HFFc6 (cell line): ENCODE data around the gene ARHGEF7. TPM values are rescaled to one million over a fixed set of nuclear protein-coding genes. Genes with fewer than 3 reads are reported as not detected.

Experiments
- DNase-seq: peaks from one replicate; pipeline ENCODE4 v3.0.0-alpha.2; 2018
- H3K27ac Mint-ChIP-seq: 2 replicates; pipeline ENCODE4 v1.8.0; 2020; ENCODE audit warnings: mild to moderate bottlenecking, mixed read lengths
- H3K27me3 Mint-ChIP-seq: 2 replicates; pipeline ENCODE4 v1.8.0; 2021; ENCODE audit warnings: mild to moderate bottlenecking, moderate library complexity, mixed read lengths; ENCODE audit not compliant: insufficient read depth
- H3K36me3 Mint-ChIP-seq: 2 replicates; pipeline ENCODE4 v1.8.0; 2021; ENCODE audit warnings: low read depth, mixed read lengths
- H3K4me1 Mint-ChIP-seq: 2 replicates; pipeline ENCODE4 v1.8.0; 2020; ENCODE audit warnings: low read depth, mixed read lengths
- H3K4me3 Mint-ChIP-seq: 2 replicates; pipeline ENCODE4 v1.8.0; 2020; ENCODE audit warnings: mild to moderate bottlenecking, moderate library complexity, mixed read lengths
- H3K9me3 Mint-ChIP-seq: 2 replicates; pipeline ENCODE4 v1.8.0; 2020; ENCODE audit warnings: mild to moderate bottlenecking, mixed read lengths
- CTCF ChIP-seq: fragments of 200-600 bp; sonication (generic); IDR thresholded peaks from 2 replicates; pipeline ENCODE4 v1.5.0; 2021; ENCODE audit warnings: antibody characterized with exemption, mild to moderate bottlenecking
- total RNA-seq, 6 experiments: library from RNA; stranded (reverse); fragmentation: NEBNext Ultra II Directional; extraction: Animal tissue kit (Norgen Biotek cat#: 25700); gene quantifications; 2 replicates in 1 of 6; 3 replicates in 5 of 6; pipeline ENCODE4 v1.2.3, GENCODE V29; 2021

Gene ARHGEF7
- total RNA-seq, 6 experiments from 2014 or later, result 32.3 to 38.1 (median 35.0) TPM

DNA sequence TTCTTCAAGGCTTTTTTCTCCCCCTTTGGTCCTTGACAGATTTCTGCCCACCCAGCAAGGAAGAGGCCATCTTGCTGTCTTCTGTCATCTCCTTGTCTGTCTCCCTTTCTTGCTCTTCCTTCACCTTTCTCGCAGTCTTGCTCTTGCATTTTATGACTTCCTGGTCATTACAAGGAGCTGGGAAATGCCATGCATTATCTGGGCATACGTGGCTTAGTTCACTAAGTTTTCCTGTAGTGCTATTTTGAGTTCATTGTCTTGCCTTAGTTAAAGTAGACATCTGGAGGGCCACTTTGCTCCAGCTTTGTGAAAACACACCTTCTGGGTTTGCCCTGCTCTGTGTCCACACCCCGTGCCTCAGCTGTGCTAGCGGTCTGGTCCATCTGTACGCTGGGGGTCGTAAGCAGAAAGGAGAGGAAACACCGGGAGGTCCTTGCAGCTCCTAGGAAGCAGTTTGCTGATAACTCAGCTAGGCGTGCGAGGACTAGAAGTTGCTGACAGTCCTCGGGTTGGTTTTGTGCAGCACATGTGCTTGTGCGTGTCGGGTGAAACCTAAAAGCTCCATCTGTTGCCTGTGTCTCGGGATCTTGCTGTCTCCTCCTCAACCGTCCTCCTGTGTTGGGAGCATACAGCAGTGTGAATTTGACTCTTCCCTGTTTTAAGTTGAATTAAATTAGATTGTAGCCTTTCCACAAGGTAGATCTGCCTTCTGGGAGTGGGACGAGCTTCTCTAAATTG, 59.4 kb downstream of the ARHGEF7 start:
- Mint-ChIP-seq H3K36me3 (peaks cover 14% of the 10 kb centered on the region; the same call in 1 of the 2 replicates), H3K4me1 (peaks cover 41% of the 10 kb centered on the region), H3K9me3 (no peaks in the 10 kb centered on the region), H3K27me3 (no peaks in the 10 kb centered on the region; the same call in 1 of the 2 replicates), H3K4me3 (no peak overlapping the region), H3K27ac (no peak overlapping the region)
- DNase-seq, result no peak
- TF ChIP-seq CTCF, result no peak

- Mint-ChIP-seq H3K36me3 (peaks cover 14% of the 10 kb centered on the region; the same call in 1 of the 2 replicates), H3K27ac (no peak overlapping the region), H3K4me1 (peaks cover 48% of the 10 kb centered on the region), H3K4me3 (no peak overlapping the region), H3K9me3 (no peaks in the 10 kb centered on the region), H3K27me3 (no peaks in the 10 kb centered on the region; the same call in 1 of the 2 replicates)
- no peak for DNase-seq
- no peak for TF ChIP-seq CTCF
These were observed 60.3 kb downstream of the ARHGEF7 start for GRCh38 chr13:111175372-111175771.

DNA sequence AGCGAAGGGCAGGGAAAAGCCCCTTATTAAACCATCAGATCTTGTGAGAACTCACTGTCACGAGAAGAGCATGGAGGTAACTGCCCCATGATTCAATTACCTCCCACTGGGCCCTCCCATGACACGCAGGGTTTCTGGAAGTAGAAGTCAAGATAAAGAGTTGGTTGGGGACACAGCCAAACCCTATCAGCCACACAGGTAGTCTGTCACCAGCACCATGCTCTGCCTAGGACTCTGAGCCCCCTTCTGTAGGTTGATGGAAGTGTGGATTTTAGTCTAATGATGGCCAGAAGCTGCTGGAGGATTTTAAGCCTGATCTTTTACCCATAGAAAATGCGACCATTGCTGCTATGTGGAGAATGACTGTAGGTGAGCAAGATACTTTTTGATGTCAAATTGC, 60.8 kb downstream of the ARHGEF7 start:
- peaks cover 47% of the 10 kb centered on the region for H3K4me1 Mint-ChIP-seq
- H3K27ac Mint-ChIP-seq, result no peak overlapping the region; the same call in 1 of the 2 replicates
- no peak overlapping the region for H3K4me3 Mint-ChIP-seq
- no peaks in the 10 kb centered on the region for H3K9me3 Mint-ChIP-seq
- no peak for TF ChIP-seq CTCF
- H3K27me3 Mint-ChIP-seq, result no peaks in the 10 kb centered on the region; the same call in 1 of the 2 replicates
- H3K36me3 Mint-ChIP-seq, result peaks cover 14% of the 10 kb centered on the region; the same call in 1 of the 2 replicates
- DNase-seq, result no peak

DNA sequence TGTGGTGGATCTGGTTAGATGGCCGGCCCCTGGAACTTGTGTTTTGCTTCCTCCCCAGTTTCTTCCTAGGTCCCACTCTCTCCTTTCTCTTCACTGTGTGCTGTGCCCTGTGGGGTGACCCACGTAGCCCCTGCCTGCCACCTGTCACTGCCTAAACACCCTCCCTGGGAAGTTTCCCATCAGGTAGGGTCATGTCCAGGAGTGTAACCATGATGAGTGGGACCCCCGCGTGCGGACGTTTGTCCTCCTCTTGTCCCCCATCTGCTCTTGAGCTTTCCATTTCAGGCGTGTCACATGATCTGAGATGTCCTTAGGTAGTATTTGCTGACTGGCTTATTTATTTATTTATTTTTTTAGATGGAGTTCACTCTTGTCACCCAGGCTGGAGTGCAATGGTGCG, 61.3 kb downstream of the ARHGEF7 start:
- H3K4me3 Mint-ChIP-seq, result no peak overlapping the region
- H3K36me3 Mint-ChIP-seq, result peaks cover 14% of the 10 kb centered on the region; the same call in 1 of the 2 replicates
- H3K4me1 Mint-ChIP-seq, result peaks cover 42% of the 10 kb centered on the region
- DNase-seq, result no peak
- H3K27ac Mint-ChIP-seq, result no peak overlapping the region; the same call in 1 of the 2 replicates
- H3K27me3 Mint-ChIP-seq, result no peaks in the 10 kb centered on the region; the same call in 1 of the 2 replicates
- no peak for TF ChIP-seq CTCF
- H3K9me3 Mint-ChIP-seq, result no peaks in the 10 kb centered on the region

DNA sequence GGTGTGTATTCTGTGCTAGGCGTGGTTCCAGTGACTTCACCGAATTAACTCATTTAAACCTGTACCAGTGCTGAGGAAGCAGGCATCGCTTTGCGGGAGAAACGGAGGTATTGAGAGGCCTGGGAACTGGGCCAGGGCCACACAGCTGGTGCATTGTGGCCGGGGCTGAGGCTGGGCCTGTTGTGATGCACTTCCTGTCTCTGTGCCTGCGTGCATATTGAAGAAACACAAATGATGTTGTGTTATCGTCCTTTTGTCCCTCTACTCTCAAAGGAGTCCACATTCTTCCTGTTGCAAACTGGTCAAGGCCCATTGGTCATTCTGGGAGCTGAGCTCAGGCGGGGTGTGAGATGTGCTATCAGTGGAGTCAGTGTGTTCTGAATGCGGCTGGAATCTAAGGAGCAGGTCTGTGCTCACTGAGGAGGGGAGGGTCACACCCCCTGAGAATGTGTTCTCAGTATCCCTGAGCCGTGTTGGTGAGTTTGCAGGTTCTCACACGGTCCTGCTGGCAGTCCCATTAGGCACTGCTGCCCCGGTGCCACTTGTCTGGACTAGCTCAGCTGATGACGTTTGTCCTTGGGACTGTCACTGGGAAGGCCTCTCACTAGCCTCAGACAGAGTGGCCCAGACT, 62.1 kb downstream of the ARHGEF7 start:
- Mint-ChIP-seq H3K27me3 (no peaks in the 10 kb centered on the region; the same call in 1 of the 2 replicates), H3K4me1 (peaks cover 34% of the 10 kb centered on the region), H3K36me3 (peaks cover 14% of the 10 kb centered on the region; the same call in 1 of the 2 replicates), H3K9me3 (no peaks in the 10 kb centered on the region), H3K4me3 (no peak overlapping the region), H3K27ac (peak overlapping the region; percentile 86)
- TF ChIP-seq CTCF, result no peak
- DNase-seq, result no peak
